GM21619 (cell line): Measurements from ENCODE around the gene ANKS1B.

Experiments
- ATAC-seq: cut with Tn5 transposase; IDR thresholded peaks from one replicate; pipeline ENCODE4 v1.9.1; 2021; ENCODE audit not compliant: unreplicated experiment

ANKS1B gene

DNA sequence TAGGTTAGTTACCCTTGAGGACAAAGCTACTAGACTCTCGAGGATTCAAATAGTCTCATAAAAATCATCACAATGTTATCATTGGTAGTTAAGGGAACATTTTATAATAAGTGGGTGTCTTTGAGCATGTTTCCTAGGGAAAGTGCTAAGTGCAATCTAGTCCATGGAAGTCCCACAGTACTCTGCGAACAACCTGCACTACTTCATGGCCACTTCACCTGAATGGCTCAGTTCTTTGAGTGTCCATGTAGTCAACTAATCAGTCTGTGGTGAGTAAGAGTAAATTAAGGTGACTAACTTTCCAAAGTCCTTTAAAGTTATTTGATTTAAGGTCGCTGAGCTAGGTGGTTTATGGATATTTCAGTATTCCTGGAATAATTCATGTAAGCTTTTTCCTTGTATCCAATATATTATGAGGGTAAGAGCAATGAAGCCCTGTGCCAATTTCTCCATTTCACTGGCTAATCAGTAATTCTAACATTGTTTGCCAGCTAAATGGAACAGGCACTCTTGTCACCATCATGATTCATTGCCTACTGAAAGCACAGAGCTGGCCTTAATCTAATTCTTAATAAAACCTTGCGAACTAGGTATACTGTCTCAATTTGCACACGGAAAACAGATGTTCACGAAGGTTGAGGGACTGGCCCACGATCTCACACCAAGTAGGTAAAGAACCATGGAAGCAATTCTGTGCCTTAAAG, 844.6 kb downstream of the ANKS1B start:
- ATAC-seq, result no peak

DNA sequence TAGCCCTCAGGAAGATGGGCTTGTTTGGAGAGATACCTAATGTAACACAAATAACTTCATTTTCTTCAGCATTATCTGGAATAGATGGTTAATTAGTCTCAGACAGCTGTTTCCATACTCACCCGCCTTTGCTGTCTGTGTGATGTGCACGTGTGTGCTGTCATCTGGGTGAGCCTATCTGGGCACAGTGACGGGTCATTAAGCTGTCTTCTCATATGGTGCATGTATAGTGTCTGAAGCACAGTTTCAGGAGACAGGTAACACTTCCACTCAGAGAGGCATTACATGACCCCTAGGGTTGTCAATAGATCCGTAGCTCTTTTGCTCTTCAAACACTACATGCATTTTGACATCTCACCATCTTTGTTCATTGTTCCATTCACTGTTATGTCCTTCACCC, 846.3 kb downstream of the ANKS1B start:
- ATAC-seq, result no peak

DNA sequence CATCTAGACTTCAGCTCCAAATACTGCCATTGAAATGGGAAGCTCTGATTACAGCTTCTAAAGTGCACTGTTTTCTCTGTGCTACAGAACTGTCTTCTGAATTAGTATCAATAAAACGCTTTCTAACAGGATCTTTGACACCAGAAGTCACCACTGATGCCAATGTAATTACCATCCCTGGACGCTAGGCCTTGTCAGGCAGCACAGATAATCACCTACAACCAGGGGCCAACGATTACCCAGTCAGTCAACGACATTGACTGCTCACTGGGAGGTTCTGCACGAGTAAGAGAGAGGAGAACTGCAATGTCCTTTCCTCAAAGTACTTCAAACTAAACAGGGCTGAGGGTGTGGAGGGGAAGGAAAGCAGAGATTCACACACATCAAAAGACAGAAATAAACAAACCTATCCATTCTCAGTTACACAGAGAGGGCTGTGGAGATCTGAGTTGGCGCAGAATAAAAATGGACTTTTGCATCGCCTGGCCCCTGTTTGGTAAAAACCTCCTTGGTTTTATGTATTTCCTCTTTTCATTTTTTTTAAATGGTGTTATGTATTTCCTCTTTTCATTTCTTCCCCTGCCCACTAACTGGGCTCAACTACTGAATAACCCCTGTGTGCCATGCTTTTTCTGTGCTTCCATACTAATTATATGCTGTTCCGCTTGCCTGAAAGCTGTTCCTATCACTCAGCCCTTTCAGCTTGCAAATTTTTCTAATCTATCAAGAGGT, 847.4 kb downstream of the ANKS1B start:
- peak; percentile 48 for ATAC-seq

DNA sequence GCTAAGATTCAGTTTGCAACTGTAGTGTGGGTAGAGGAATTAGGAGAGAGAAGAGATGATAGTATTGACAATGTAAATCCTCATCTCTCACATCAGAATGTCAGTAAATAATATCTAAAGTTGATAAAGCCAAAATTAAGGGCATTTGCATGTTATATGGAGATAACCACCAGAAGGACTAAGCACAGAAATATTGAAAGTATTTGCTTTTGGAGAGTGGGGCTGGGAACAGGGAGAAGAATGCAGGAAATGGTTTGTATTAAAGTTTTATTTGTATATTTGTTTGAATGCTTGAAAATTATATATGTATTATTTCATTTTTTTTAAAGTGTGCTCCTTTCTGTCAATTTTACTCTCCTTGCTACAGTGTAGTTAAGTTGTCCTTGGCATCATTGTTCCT, 848.2 kb downstream of the ANKS1B start:
- no peak for ATAC-seq

DNA sequence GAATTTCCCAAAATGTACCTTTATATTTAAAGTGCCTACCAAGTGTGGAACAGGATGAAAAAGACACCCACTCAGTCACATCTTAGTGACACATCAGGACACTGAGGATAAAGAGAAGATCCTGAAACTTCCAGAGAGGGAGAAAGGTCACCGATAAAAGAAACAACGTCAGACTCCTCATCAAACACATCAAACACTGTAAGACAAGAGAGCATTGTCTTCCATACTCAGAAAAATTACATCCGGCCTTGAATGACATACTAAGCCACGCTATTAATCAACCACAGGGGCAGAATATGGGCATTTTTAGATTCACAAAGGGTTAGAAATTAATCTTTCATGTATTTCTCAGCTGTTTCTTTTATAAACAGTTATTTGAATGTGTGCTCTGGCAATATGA, 849.4 kb downstream of the ANKS1B start:
- no peak for ATAC-seq

DNA sequence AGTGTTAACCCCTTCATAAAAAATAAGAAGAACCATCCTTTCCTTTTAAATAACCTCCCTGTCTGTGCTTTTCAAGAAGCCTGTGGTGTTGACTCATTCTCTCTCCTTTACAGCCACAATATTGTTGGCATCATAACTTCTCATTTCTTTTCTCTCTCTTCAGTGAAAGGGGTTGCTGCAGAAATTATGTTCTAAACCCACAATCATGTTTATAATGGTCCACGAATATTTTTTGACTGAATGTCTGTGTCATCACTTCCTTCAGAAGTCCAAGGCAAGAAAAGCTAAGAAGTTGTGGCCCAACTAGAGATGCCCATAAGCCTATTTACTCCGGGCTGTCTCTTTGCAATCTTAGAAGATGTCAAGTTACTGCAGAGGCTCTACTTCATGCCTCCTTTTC, 851.3 kb downstream of the ANKS1B start:
- ATAC-seq, result no peak

DNA sequence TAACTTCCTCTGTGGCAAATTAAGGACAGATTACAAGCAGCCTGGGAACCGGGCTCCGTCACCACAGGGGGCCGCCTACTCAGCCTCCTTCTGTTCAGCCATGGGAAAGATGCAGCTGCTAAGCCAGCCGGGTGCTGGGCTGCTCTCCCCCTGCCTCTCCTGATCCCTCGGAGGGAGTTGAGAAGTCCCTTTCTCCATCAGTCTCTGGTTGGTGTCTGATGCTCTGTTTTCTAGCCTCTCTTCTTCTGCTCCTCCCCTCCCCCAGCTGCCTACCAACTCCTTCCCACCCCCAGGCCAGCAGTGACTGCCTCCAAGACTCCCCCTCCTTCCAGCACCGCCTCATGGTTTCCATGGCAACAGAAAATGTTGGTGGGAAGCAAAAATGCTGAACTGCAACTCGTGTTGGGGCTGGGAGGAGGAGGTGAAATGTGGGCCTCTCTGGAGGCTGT, 853.0 kb downstream of the ANKS1B start:
- ATAC-seq, result no peak

DNA sequence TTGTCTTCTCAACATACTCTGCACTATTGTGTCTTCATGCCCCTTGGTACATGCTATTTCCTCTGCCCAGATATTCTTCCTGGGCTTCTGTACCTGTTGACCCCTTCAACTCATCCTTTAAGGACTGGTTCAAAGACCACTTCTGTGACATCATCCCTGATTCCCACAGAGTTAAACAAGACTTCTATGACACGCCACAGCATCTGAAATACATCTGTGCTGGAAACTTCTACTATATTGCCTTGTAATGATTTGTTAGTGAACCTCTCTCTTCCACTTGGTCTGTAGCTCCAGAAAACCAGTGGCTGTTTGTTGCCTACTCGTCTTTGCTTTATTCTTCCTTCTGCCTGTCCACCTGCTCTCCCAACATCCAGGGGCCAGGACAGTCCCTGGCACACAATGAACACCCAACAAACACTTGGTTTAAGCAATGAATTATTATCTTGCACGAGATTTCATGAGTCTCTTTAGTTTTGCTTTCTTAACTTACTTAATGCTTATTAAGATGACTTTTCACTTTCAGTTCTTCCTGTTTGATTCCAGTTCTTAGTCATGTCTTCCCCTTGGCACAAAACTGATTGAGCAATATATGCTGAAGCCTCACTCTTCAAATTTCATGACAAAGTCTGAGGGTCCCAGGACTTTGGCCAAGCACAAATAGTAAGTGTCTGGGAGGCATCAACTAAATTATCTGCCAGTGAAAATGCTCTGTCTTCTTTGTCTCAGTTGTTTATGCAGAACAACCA, 853.8 kb downstream of the ANKS1B start:
- ATAC-seq, result peak; percentile 94

DNA sequence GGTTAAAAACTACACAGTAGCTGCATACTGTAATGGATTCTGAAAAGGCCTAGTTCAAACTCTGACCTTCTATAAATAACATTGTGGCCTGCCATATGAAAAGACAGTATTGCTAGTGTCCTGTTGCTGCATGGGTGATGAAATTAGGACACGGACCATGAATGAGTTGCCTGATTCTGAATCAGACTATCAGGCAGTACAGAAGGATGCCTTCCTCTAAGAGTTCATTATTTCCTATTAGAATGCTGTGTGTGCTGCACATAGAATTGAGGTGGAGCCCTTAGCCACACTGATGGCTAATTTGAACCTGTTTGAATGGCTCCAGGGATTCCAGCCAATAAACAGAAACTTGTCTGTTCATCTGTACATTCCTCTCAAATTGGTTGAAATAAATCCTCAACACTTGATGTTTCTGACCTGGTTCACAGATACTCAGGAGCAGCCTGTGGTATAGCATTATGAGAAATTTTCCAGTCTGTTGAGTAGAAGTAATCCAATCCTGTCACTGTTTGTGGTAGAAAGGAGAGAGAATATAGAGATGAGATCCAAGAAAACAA, 856.4 kb downstream of the ANKS1B start:
- ATAC-seq, result no peak

DNA sequence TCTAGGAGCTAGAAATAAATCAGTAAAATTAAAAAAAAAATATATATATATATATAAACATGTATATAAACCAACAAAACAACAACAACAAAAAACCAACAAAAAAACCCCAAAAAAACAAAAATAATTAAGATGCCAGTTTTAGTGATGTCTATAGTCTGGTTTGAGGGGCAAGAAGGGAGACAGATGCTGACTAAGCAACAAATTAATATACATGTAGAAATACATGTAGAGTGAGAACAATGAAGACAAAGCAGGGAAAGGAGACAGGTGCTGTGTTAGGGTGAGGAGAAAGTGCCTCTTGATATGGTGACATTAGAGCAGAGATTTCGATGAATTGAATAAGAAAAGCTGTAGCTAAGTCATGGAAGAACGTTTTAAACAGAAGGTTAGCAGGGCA, 861.8 kb downstream of the ANKS1B start:
- no peak for ATAC-seq

DNA sequence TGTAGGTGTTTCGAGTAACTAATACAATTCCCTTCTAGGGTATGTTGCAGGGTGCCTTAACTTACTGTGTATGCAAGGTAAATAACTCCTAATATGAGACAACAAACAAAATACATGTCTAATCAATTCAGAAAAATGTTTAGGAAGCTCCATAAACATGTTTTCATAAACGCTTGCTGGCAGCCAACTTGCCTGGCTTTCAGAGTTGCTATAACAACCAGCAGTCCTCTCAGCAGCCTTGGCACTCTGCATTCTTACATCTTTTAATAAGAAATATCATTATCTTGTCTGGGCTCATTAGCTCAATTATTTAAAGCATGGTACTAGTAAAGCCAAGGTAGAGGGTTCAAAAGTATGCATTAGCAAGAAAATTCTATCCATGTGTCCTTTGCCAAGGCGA, 862.2 kb downstream of the ANKS1B start:
- no peak for ATAC-seq

DNA sequence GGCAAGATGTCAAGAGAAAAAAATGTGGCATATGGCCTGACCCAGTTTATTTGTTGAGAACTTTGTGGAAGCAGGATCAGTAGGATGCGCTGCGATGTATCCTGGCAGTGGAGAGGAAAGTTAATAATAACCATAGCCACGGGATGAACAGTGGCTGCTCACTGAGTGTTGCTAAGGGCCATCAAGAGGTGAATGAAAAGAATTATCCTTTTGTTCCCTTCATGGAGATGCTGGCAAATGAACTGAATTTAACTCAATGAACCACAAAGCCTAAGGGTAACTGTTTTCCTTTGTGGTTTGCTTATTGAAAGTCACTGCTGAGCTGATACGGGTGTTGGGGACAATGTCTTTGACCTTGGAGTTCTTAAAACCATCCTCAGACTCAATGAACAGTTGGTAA, 863.2 kb downstream of the ANKS1B start:
- no peak for ATAC-seq

DNA sequence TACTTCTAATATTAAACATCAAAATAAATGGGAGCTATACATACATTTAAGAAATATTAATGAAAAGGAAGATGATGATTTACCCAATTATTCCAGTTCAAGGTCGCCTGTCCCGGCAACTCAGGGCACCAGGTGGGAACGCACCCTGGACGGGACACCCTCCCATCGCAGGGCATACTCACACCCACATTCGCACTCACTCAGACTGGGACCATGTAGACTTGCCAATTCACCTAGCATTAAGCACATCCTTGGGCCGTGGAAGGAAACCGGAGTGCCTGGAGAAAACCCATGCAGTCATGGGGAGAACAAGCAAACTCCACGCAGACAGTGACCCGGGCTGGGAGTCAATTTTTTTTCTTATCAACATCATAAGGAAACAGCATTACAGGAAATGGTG, 864.8 kb downstream of the ANKS1B start:
- ATAC-seq, result no peak

DNA sequence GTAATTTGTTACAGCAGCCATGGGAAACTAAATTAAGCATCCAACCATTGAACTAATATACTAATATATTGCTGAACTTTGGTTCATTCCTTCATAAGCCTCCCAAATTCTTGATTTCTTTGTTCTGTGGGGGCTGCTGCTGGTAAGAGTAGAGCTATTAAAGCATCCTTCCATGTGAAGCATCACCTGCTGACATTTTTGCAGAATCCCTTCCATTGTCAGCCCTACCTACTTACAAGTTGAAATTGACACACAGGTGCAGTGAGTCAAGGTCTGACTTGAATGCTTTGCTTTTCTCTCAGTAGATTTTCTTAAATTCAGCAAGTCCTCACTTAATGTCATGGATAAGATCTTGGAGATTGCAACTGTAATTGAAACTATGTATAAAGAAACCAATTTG, 865.3 kb downstream of the ANKS1B start:
- no peak for ATAC-seq

DNA sequence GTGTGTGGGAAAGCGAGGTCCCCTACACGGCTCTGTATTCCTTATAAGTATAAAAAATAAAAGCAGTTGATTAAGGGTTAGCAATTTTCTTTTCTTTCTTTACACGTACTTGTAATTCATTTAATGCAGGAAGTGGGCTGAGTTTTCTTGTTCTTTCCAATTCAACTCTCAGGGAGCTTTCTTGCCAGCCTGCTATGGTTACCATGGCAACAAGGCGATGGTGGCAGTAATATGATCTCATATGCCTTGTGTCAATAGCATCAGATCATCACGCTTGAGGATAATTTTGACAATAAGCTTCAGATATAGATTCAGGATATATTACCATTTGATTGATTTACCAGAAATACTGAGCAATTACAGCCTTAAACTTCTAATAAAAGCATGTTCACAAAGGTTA, 873.1 kb downstream of the ANKS1B start:
- no peak for ATAC-seq

DNA sequence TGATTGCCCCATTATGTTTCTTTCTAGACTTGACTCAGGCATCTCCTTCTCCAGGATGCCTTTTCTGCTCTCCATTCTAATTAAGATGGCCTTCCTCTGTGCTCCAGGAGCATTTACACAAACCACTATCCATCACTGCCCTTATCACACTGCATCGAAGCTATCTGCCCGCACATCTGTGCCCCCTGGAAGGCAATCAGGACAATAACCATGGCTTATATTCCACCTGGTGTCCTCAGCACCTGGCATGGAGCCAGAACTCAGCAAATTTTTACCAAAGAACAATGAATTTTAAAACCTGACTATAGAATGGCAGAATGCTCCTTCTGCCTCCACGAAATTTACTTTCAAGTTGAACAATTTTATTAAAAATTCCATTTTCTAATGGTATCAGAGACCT, 873.9 kb downstream of the ANKS1B start:
- no peak for ATAC-seq

DNA sequence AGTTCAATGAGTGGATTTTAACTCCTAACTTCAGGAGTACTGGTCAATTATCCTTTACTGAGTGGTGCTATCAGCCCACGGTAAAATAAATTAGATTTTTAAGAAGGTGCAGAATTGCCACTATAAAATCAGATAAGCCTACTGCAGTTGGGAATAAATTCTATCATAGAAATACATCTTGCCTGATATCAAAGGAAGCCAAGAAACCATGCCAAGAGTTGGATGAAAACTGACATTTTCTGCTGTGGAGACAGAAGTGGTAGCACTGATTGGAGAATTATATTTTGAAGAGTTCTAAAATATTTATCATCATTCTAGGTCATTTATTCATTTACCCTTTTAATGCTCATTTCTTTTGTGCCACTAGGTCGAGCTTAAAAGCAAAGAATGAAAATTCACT, 874.5 kb downstream of the ANKS1B start:
- ATAC-seq, result no peak

DNA sequence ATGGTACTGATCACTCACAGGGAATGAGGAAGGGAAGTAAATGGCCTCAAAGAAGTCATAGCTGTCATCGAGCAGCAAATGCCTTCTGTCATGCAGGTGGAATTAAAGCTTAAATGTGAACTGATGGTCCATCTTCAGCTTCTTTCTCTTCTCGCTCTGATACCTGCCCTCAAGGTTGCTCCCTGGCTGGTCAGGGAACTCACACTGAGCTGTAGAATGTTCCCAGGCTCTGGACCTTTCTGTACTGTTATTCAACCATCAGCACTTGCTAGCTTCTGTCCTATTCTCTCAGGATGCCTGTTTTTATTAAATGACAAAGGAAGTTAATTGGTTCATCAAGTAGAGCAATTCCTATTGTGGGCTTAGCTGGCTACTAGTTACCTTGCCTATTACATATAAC, 875.8 kb downstream of the ANKS1B start:
- no peak for ATAC-seq

DNA sequence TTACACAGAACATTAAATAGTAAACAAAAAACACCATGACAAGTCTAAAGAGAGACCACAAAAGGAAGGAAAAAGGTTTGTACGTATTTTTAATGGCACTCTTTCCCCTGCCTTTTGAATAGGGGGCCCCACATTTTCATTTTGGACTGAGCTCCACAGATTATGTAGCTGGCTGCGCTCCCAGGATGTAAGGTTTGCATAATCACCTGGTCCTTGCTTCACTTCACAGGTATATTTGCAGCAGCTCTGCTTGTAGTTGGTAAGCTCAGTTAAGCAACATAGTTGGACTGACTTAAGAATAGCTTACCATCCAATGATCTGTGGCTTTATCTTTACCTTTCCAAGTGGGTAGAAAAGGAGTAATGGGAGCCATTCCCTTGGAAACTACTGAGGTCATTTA, 885.0 kb downstream of the ANKS1B start:
- ATAC-seq, result no peak

DNA sequence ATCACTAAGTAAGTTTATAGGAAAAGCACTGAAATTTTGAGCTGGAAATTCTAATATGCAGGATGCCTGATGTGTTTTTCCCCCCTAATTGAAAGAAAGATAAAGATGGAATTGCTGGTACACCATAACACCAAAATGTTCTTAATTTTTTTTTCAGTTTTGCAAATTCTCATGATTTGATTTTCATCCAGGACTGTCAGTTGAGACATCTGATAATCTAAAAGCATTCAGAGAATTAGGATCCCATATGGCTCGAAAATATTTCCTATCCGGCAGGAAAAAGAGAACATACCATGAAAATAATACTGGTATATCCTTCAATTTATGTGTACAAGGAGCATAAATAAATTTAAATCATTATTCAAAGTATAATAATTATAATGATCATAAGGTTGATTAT, 887.6 kb downstream of the ANKS1B start:
- no peak for ATAC-seq

DNA sequence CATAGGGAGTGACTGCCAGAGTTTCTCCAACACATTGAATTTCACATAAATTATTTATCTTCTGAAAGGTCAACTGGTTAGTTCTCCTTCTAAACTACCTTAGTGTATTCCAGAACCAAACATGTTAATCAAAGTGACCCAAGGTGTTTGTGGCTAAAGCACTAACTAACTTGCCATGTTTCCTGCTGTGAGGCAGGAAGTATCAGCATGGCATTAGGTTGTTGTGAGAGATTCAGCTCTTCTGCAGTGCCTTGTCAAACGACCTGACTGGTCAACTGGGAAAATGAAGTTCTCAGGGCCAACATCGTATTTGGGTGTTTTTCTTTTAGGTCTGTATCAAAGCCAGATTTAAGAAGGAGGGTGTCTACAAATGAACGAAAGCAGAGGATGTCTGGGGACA, 891.6 kb downstream of the ANKS1B start:
- ATAC-seq, result no peak
